GM12874 (cell line): ENCODE results near the gene ZNF593OS.

Experiments
- CTCF ChIP-seq: IDR thresholded peaks from 2 replicates; pipeline ENCODE4 v1.5.1; 2011; ENCODE audit warnings: low read depth, mild to moderate bottlenecking, control low read depth, low read length, moderate library complexity; ENCODE audit not compliant: insufficient read depth

Gene ZNF593OS

DNA sequence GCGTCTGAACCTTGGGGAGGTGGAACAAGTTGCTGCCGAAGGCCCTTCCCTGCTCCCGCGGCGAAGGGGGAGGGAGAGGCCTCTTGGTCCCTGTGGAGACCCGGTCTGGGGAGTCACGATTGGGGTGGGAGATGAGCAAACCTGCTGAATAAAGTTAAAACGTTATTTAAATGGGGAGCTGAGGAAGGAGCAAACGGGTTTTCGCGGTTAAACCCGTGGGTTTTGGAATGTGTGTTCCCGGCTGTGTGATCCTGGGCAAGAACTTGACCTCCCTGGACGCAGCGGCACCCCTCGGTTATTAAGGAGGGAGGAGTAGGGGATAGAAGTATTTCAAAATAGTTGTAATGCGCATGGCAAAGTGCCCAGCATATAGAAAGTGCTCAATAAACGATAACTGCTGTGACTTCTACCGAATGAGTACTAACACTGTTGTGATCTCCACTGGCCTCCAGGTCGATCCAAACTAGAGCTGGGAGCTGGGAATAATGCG lies 9.4 kb downstream of the ZNF593OS start:
- TF ChIP-seq CTCF = no peak

- no peak for TF ChIP-seq CTCF
Observed at GRCh38 chr1:26161415-26162219, 10.0 kb downstream of the ZNF593OS start.

DNA sequence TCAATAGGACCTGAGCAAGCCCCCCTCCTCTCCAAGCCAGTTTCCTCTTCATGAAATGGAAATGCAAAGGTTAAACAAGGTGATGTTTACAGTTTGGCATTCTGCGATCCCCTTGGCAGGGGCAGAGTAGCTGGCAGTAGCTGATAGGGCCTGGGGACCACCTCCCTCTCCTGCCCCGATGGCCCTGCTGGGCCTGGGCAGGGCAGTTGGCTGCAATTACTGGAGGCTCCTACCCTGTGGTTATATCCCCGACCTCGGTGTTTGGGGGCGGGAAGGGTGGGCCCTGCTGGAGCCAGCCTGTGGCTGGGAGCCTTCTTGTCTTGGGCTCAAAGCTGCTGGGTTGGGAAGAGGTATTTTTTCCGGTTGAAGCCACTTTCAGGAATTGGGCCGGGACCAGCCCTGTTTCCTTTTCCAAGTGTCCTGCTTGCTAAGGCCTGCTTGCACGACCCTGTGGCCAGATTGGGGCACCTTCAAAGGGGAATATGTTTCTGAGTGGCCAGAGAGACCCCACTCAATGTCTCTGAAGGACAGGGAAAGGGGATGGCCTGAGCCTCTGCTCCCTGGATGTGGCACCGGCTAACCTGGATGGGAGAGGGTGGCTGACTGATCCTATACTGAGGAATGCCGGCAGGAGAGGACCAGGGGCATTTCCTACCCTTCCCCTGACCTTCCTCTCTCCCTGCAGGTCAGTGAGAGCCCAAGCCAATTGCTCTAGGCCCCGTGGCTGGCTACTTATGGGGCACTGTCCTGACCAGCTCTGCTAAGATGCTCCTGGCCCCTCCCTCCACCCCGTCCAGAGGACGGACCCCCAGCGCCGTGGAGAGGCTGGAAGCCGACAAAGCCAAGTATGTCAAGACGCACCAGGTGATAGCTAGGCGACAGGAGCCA lies 10.9 kb downstream of the ZNF593OS start:
- TF ChIP-seq CTCF = no peak

DNA sequence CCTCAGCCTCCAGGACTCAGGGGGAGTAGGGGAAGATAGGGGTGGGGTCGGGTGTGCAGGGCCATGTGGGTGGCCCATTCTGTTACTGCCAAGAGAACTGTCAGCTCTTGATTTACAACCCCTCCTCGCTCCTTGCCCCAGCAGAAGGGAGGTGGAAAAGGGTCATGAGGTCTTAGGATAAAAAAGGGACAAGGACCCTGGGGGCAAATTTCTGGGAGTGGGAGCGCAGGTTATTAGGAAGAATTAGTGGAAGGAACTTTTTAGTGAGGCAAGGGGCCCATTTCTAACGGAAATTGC lies 11.9 kb downstream of the ZNF593OS start:
- TF ChIP-seq CTCF = no peak

- TF ChIP-seq CTCF = no peak
Observed at GRCh38 chr1:26158908-26159742, 12.5 kb downstream of the ZNF593OS start, which contains the start of gene FAM110D. TSS of gene FAM110D (plus strand) at chr1:26159079. CDS start at chr1:26161292, 2,213 bp downstream.

GRCh38 chr1:26158271-26158907 lies 13.2 kb downstream of the ZNF593OS start:
- TF ChIP-seq CTCF = no peak
